ENCODE data around the gene ZNF273. TPM values are rescaled to one million over a fixed set of nuclear protein-coding genes. Genes with fewer than 3 reads are reported as not detected.

ZNF273 gene
- total RNA-seq, 2 experiments from 2014 or later, result 22.8 to 23.7 TPM

- Histone ChIP-seq H3K4me1 (ENCODE audit: insufficient read depth, low read length, poor library complexity, severe bottlenecking) (no peaks in the 10 kb centered on the region), H3K27ac (ENCODE audit: low read depth, low read length, poor library complexity, severe bottlenecking) (no peak overlapping the region), H3K4me2 (ENCODE audit: low read length) (peak overlapping the region; percentile 25; the same call in 1 of the 2 replicates), H3K79me2 (ENCODE audit: insufficient read depth, low read depth, low read length) (no peaks in the 10 kb centered on the region), H3K36me3 (ENCODE audit: insufficient read depth, low read length) (no peaks in the 10 kb centered on the region), H2AFZ (ENCODE audit: low read length) (peak overlapping the region; percentile 31; the same call in 1 of the 2 replicates), H3K4me3 (ENCODE audit: low read depth, low read length, poor library complexity, severe bottlenecking) (no peak overlapping the region), H3K9me2 (ENCODE audit: insufficient read depth, low read length) (no peaks in the 10 kb centered on the region), H4K20me1 (ENCODE audit: insufficient read depth, low read length) (no peaks in the 10 kb centered on the region), H3K9me3 (ENCODE audit: low read length) (no peaks in the 10 kb centered on the region)
- BruUV-seq (replicated peaks), result no TSS peak
- intact Hi-C loops (cut with micrococcal nuclease; ENCODE audit: unreplicated experiment), result loop anchor here (2.0 kb wide), 1 partner anchor 63 kb away; no protein-coding TSS in a partner anchor
- POLR2A ChIA-PET, result interaction anchor here (0.8 kb wide), 1 partner anchor 58 kb away, joined by 3 read pairs; no protein-coding TSS in a partner anchor
- TF ChIP-seq EZH2phosphoT487 (IDR thresholded peaks at IDR 0.05; ENCODE audit: borderline replicate concordance, low read depth, low read length), result no peak
- peak; percentile 82 for TF ChIP-seq CTCF (conservative IDR thresholded peaks at IDR 0.05; ENCODE audit: low read length)
- DNase-seq (ENCODE audit: low spot score), result peak; percentile 42
- CTCF ChIA-PET (ENCODE audit: unreplicated experiment), result no interaction called here
Observed at GRCh38 chr7:64887756-64888508, 15.1 kb upstream of the ZNF273 start.

- H3K9me2 ChIP-seq (ENCODE audit: insufficient read depth, low read length), result no peaks in the 10 kb centered on the region
- no peaks in the 10 kb centered on the region for H4K20me1 ChIP-seq (ENCODE audit: insufficient read depth, low read length)
- no peak overlapping the region for H3K27ac ChIP-seq (ENCODE audit: low read depth, low read length, poor library complexity, severe bottlenecking)
- no peaks in the 10 kb centered on the region for H3K9me3 ChIP-seq (ENCODE audit: low read length)
- intact Hi-C loops (cut with micrococcal nuclease; ENCODE audit: unreplicated experiment), result loop anchor here (2.0 kb wide), 1 partner anchor 62 kb away; no protein-coding TSS in a partner anchor
- ChIA-PET CTCF (ENCODE audit: unreplicated experiment) (no interaction called here), POLR2A (interaction anchor here (0.8 kb wide), 1 partner anchor 57 kb away, joined by 3 read pairs; no protein-coding TSS in a partner anchor)
- TF ChIP-seq EZH2phosphoT487 (IDR thresholded peaks at IDR 0.05; ENCODE audit: borderline replicate concordance, low read depth, low read length) (no peak), CTCF (conservative IDR thresholded peaks at IDR 0.05; ENCODE audit: low read length) (no peak)
- BruUV-seq (replicated peaks), result no TSS peak
- H3K4me2 ChIP-seq (ENCODE audit: low read length), result peak overlapping the region; percentile 25; the same call in 1 of the 2 replicates
- no peak overlapping the region for H3K4me3 ChIP-seq (ENCODE audit: low read depth, low read length, poor library complexity, severe bottlenecking)
- DNase-seq (ENCODE audit: low spot score), result no peak
- no peaks in the 10 kb centered on the region for H3K79me2 ChIP-seq (ENCODE audit: insufficient read depth, low read depth, low read length)
- peak overlapping the region; percentile 31; the same call in 1 of the 2 replicates for H2AFZ ChIP-seq (ENCODE audit: low read length)
- H3K4me1 ChIP-seq (ENCODE audit: insufficient read depth, low read length, poor library complexity, severe bottlenecking), result no peaks in the 10 kb centered on the region
- no peaks in the 10 kb centered on the region for H3K36me3 ChIP-seq (ENCODE audit: insufficient read depth, low read length)
Observed at GRCh38 chr7:64888561-64888900, 14.5 kb upstream of the ZNF273 start.

All from OCI-LY7 (cell line).